OCI-LY7 (cell line): ENCODE measurements around the gene ICE1. TPM values are rescaled to one million over a fixed set of nuclear protein-coding genes. Genes with fewer than 3 reads are reported as not detected.

Source experiments
- BruUV-seq: library from RNA; stranded (reverse); fragments of 400-500 nt; replicated peaks from 2 replicates; lab custom pipeline; 2021; lab: Mats Ljungman, UMichigan
- CTCF ChIA-PET: fragments of 300-600 bp; sonication (Branson Sonifier 250); formaldehyde crosslinking; loops from one replicate; lab custom pipeline; 2022; ENCODE audit warnings: antibody characterized with exemption; ENCODE audit not compliant: unreplicated experiment; lab: Charles Lee
- POLR2A ChIA-PET: fragments of 300-600 bp; sonication (Branson Sonifier 250); formaldehyde crosslinking; loops from one replicate; lab custom pipeline; 2022; ENCODE audit warnings: antibody characterized with exemption; lab: Charles Lee
- DNase-seq: peaks from one replicate; pipeline ENCODE4 v3.0.0-alpha.2; 2015; ENCODE audit warnings: low spot score
- H2AFZ ChIP-seq: fragments of 200-600 bp; sonication (generic), shearing (Covaris generic); 2 replicates; pipeline ENCODE4 v1.6.1; 2014; ENCODE audit warnings: mild to moderate bottlenecking, antibody characterized with exemption, low read length, moderate library complexity
- H3K27ac ChIP-seq: fragments of 200-600 bp; sonication (generic); 2 replicates; pipeline ENCODE4 v1.5.1; 2014; ENCODE audit warnings: mixed run types, low read depth, mild to moderate bottlenecking, moderate library complexity, low read length, inconsistent platforms; ENCODE audit not compliant: poor library complexity, severe bottlenecking
- H3K36me3 ChIP-seq: fragments of 200-600 bp; sonication (generic); 2 replicates; pipeline ENCODE4 v1.6.1; 2014; ENCODE audit warnings: mild to moderate bottlenecking, antibody characterized with exemption, low read length, moderate library complexity, mixed read lengths; ENCODE audit not compliant: insufficient read depth
- H3K4me1 ChIP-seq: fragments of 200-600 bp; sonication (generic); 2 replicates; pipeline ENCODE4 v1.5.1; 2014; ENCODE audit warnings: mild to moderate bottlenecking, low read length; ENCODE audit not compliant: insufficient read depth, poor library complexity, severe bottlenecking
- H3K4me2 ChIP-seq: fragments of 200-600 bp; sonication (generic); 2 replicates; pipeline ENCODE4 v1.6.1; 2014; ENCODE audit warnings: mild to moderate bottlenecking, low read length
- H3K4me3 ChIP-seq: fragments of 200-600 bp; sonication (generic); 2 replicates; pipeline ENCODE4 v1.5.1; 2014; ENCODE audit warnings: mild to moderate bottlenecking, low read depth, low read length; ENCODE audit not compliant: poor library complexity, severe bottlenecking
- H3K79me2 ChIP-seq: fragments of 200-600 bp; sonication (generic); 2 replicates; pipeline ENCODE4 v1.6.1; 2016; ENCODE audit warnings: low read depth, mild to moderate bottlenecking, low read length, moderate library complexity, mixed read lengths; ENCODE audit not compliant: insufficient read depth
- H3K9me2 ChIP-seq: fragments of 200-600 bp; sonication (generic); 2 replicates; pipeline ENCODE4 v1.6.1; 2016; ENCODE audit warnings: mild to moderate bottlenecking, low read length, mixed read lengths; ENCODE audit not compliant: insufficient read depth
- H3K9me3 ChIP-seq: fragments of 200-600 bp; sonication (generic); 2 replicates; pipeline ENCODE4 v1.6.1; 2014; ENCODE audit warnings: mild to moderate bottlenecking, mixed run types, low read length, mixed read lengths
- H4K20me1 ChIP-seq: fragments of 200-600 bp; sonication (generic); 2 replicates; pipeline ENCODE4 v1.6.1; 2014; ENCODE audit warnings: mild to moderate bottlenecking, antibody characterized with exemption, low read length, moderate library complexity, mixed read lengths; ENCODE audit not compliant: insufficient read depth
- EZH2phosphoT487 ChIP-seq: fragments of 200-600 bp; sonication (generic); IDR thresholded peaks from 2 replicates; pipeline ENCODE4 v1.6.1; 2018; ENCODE audit warnings: low read depth, borderline replicate concordance, mild to moderate bottlenecking, mixed run types, antibody characterized with exemption, low read length, moderate library complexity, mixed read lengths
- intact Hi-C: fragments of 100-400 bp; cut with micrococcal nuclease; formaldehyde crosslinking; loops from one replicate; pipeline ENCODE4 v1.10.0; 2022; ENCODE audit not compliant: unreplicated experiment
- total RNA-seq, 2 experiments: library from RNA; depleted of rRNA in 1 of 2; stranded (reverse); fragments of >200 nt in 1 of 2; shearing (Covaris generic) in 1 of 2; gene quantifications; 2 replicates each; pipeline ENCODE4 v1.2.3, GENCODE V29; 2014 to 2022
- TF ChIP-seq, protein P1 (sequence below): fragments of 200-600 bp; sonication (generic); conservative IDR thresholded peaks from 2 replicates; pipeline ENCODE4 v1.5.1; 2014; ENCODE audit warnings: mild to moderate bottlenecking, antibody characterized with exemption, low read length, moderate library complexity, mixed read lengths

Gene ICE1
- total RNA-seq, 2 experiments from 2014 or later: 25.2 to 28.0 TPM

DNA sequence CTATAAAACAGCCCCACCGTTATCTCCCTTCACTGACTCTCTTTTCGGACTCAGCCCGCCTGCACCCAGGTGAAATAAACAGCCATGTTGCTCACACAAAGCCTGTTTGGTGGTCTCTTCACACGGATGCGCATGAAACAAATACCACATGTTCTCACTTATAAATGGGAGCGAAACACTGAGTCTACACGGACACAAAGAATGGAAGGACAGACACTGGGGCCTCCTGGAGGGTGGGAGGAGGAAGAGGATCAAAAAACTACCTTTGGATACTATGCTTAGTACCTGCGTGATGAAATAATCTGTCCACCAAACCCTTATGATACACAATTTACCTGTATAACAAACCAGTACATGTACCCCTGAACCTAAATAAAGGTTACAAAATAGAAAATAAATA is 98.6 kb downstream of the ICE1 start:
- no peaks in the 10 kb centered on the region for H3K79me2 ChIP-seq
- DNase-seq: no peak
- no peaks in the 10 kb centered on the region for H3K9me2 ChIP-seq
- no peaks in the 10 kb centered on the region for H3K9me3 ChIP-seq
- H3K36me3 ChIP-seq: no peaks in the 10 kb centered on the region
- no TSS peak for BruUV-seq
- intact Hi-C loops: no loop called here
- no peaks in the 10 kb centered on the region for H3K4me1 ChIP-seq
- ChIA-PET POLR2A (no interaction called here), CTCF (no interaction called here)
- no peak overlapping the region for H2AFZ ChIP-seq
- H3K4me2 ChIP-seq: no peak overlapping the region
- H4K20me1 ChIP-seq: no peaks in the 10 kb centered on the region
- no peak overlapping the region for H3K4me3 ChIP-seq
- no peak overlapping the region for H3K27ac ChIP-seq
- TF ChIP-seq EZH2phosphoT487: no peak
- TF ChIP-seq, protein P1, sequence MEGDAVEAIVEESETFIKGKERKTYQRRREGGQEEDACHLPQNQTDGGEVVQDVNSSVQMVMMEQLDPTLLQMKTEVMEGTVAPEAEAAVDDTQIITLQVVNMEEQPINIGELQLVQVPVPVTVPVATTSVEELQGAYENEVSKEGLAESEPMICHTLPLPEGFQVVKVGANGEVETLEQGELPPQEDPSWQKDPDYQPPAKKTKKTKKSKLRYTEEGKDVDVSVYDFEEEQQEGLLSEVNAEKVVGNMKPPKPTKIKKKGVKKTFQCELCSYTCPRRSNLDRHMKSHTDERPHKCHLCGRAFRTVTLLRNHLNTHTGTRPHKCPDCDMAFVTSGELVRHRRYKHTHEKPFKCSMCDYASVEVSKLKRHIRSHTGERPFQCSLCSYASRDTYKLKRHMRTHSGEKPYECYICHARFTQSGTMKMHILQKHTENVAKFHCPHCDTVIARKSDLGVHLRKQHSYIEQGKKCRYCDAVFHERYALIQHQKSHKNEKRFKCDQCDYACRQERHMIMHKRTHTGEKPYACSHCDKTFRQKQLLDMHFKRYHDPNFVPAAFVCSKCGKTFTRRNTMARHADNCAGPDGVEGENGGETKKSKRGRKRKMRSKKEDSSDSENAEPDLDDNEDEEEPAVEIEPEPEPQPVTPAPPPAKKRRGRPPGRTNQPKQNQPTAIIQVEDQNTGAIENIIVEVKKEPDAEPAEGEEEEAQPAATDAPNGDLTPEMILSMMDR: no peak

DNA sequence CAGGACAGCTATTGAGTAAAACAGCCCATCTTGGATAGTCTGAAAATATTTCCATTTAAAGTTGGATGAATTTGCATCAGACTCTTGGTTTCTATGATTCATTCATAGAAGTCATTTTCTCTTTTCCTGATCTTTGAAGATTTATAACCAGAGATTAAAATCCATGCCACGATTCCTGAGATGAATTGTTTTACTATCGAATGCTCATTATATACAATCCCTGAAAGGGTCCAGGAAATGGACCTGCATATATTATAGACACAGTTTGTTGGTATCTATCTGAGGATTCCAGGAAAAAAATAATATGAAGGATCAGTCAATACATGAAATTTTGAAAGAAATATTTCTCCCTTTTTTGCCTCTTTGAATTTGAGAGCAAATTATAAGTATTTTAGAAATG is 99.0 kb downstream of the ICE1 start:
- POLR2A ChIA-PET: no interaction called here
- Histone ChIP-seq H3K4me2 (no peak overlapping the region), H3K36me3 (no peaks in the 10 kb centered on the region), H3K9me2 (no peaks in the 10 kb centered on the region), H2AFZ (no peak overlapping the region), H3K9me3 (no peaks in the 10 kb centered on the region), H3K4me3 (no peak overlapping the region), H3K4me1 (no peaks in the 10 kb centered on the region), H4K20me1 (no peaks in the 10 kb centered on the region), H3K27ac (no peak overlapping the region), H3K79me2 (no peaks in the 10 kb centered on the region)
- BruUV-seq: no TSS peak
- intact Hi-C loops: no loop called here
- CTCF ChIA-PET: no interaction called here
- DNase-seq: no peak
- TF ChIP-seq, protein P1: no peak
- TF ChIP-seq EZH2phosphoT487: no peak

DNA sequence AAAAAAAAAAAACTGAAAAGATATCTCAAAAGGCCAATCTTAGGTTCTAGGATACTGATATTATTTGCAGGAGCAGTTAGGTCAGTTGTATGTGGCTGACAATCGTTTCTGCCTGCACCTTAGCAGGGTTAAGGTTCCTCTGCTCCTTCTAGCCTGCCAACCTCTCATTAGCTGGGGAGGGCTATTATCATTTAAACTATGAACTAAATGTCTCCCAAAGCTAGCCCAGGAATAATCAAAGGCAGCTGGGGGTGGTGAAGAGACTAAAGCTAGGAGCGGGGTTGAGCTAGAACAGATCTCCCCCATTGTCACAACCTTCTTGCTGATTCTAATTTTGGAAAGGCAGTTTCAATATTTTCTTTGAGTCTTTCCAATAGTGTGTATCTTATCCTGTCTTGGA is 99.9 kb downstream of the ICE1 start:
- no TSS peak for BruUV-seq
- ChIA-PET CTCF (no interaction called here), POLR2A (interaction anchor here (0.6 kb wide), 1 partner anchor 142 kb away, joined by 3 read pairs; no protein-coding TSS in a partner anchor)
- no peaks in the 10 kb centered on the region for H3K36me3 ChIP-seq
- no peaks in the 10 kb centered on the region for H4K20me1 ChIP-seq
- TF ChIP-seq, protein P1: no peak
- TF ChIP-seq EZH2phosphoT487: no peak
- intact Hi-C loops: no loop called here
- H3K4me1 ChIP-seq: no peaks in the 10 kb centered on the region
- no peak overlapping the region for H3K4me3 ChIP-seq
- DNase-seq: no peak
- no peaks in the 10 kb centered on the region for H3K9me2 ChIP-seq
- H3K4me2 ChIP-seq: no peak overlapping the region
- no peak overlapping the region for H3K27ac ChIP-seq
- no peak overlapping the region for H2AFZ ChIP-seq
- H3K79me2 ChIP-seq: no peaks in the 10 kb centered on the region
- no peaks in the 10 kb centered on the region for H3K9me3 ChIP-seq
